ENCODE results near the gene APCDD1L. TPM values are rescaled to one million over a fixed set of nuclear protein-coding genes. Genes with fewer than 3 reads are reported as not detected.

Gene APCDD1L
- total and polyA plus RNA-seq, 9 donors, result 0.08 to 0.62 TPM; not detected in 7

- H3K4me1 ChIP-seq (ENCODE audit: insufficient read depth), result no peaks in the 10 kb centered on the region
- TF ChIP-seq CTCF (IDR thresholded peaks at IDR 0.05) (no peak), EP300 (IDR thresholded peaks at IDR 0.05) (no peak), POLR2A (IDR thresholded peaks at IDR 0.05) (no peak)
- no peaks in the 10 kb centered on the region for H3K36me3 ChIP-seq
- WGBS, 3 donors, result 91 to 93% (median 92%) methylated on average over 20 of the region's 20 CpGs
- DNase-seq, result no peak
- H3K27ac ChIP-seq, result no peak overlapping the region
- H3K27me3 ChIP-seq, result no peaks in the 10 kb centered on the region
- no peak overlapping the region for H3K4me3 ChIP-seq
- intact Hi-C loops (cut with DNase I), result no loop called here
- no peaks in the 10 kb centered on the region for H3K9me3 ChIP-seq
Observed at GRCh38 chr20:58472273-58473018, 42.8 kb downstream of the APCDD1L start.

GRCh38 chr20:58471193-58472164 lies 43.7 kb downstream of the APCDD1L start:
- H3K9me3 ChIP-seq, result no peaks in the 10 kb centered on the region
- no peak for TF ChIP-seq POLR2A (IDR thresholded peaks at IDR 0.05)
- TF ChIP-seq EP300 (IDR thresholded peaks at IDR 0.05), result no peak
- 31 to 35% (median 35%) methylated on average over 26 of the region's 26 CpGs for WGBS, 3 donors
- no peaks in the 10 kb centered on the region for H3K4me1 ChIP-seq (ENCODE audit: insufficient read depth)
- H3K27ac ChIP-seq, result peak overlapping the region in 1 of 2 donors; percentile 26
- intact Hi-C loops (cut with DNase I), result no loop called here
- H3K4me3 ChIP-seq, result no peak overlapping the region
- H3K27me3 ChIP-seq, result no peaks in the 10 kb centered on the region
- H3K36me3 ChIP-seq, result no peaks in the 10 kb centered on the region
- peak; percentile 70 to 81 (median 79) for DNase-seq

- Histone ChIP-seq H3K36me3 (no peaks in the 10 kb centered on the region), H3K9me3 (no peaks in the 10 kb centered on the region), H3K27me3 (no peaks in the 10 kb centered on the region), H3K27ac (peak overlapping the region in 1 of 2 donors; percentile 26), H3K4me3 (no peak overlapping the region), H3K4me1 (ENCODE audit: insufficient read depth) (no peaks in the 10 kb centered on the region)
- WGBS, 3 donors, result 88 to 90% (median 89%) methylated on average over 19 of the region's 19 CpGs
- no peak for TF ChIP-seq EP300 (IDR thresholded peaks at IDR 0.05)
- intact Hi-C loops (cut with DNase I), result no loop called here
- DNase-seq, result no peak
Observed at GRCh38 chr20:58470336-58471192, 44.6 kb downstream of the APCDD1L start.

- Histone ChIP-seq H3K9me3 (no peaks in the 10 kb centered on the region), H3K36me3 (no peaks in the 10 kb centered on the region), H3K4me3 (no peak overlapping the region), H3K27ac (no peak overlapping the region), H3K27me3 (no peaks in the 10 kb centered on the region), H3K4me1 (ENCODE audit: insufficient read depth) (no peaks in the 10 kb centered on the region)
- TF ChIP-seq POLR2A (IDR thresholded peaks at IDR 0.05), result no peak
- TF ChIP-seq EP300 (IDR thresholded peaks at IDR 0.05), result no peak
- no peak for TF ChIP-seq CTCF (IDR thresholded peaks at IDR 0.05)
- intact Hi-C loops (cut with DNase I), result no loop called here
- WGBS, 3 donors, result 74 to 81% (median 74%) methylated on average over 12 of the region's 12 CpGs
- no peak for DNase-seq
Observed at GRCh38 chr20:58469616-58470015, 45.6 kb downstream of the APCDD1L start.
